HG03097 (cell line): ENCODE data around the gene DAPK1.
"Not testable (repeated sequence)": the region's sequence is repeated elsewhere in the genome, so short reads cannot be mapped to it uniquely, and the experiment has no call there.

Experiments used
- ATAC-seq: cut with Tn5 transposase; IDR thresholded peaks from one replicate; pipeline ENCODE4 v1.9.1; 2021; ENCODE audit not compliant: unreplicated experiment, low FRiP score

Gene DAPK1

GRCh38 chr9:87722393-87723088 lies 224.9 kb downstream of the DAPK1 start:
- ATAC-seq = no peak

- no peak for ATAC-seq
Observed at GRCh38 chr9:87725356-87725899, 227.8 kb downstream of the DAPK1 start.

GRCh38 chr9:87725900-87726709 lies 228.4 kb downstream of the DAPK1 start, which contains the start of gene CTSL:
CTSL (plus strand) TSS chr9:87726119; CDS start chr9:87727604, 1,485 bp downstream.
- ATAC-seq = no peak

GRCh38 chr9:87729246-87729645 lies 231.6 kb downstream of the DAPK1 start:
- ATAC-seq = no peak

- no peak for ATAC-seq
Observed at GRCh38 chr9:87731321-87731720, 233.7 kb downstream of the DAPK1 start.

- no peak for ATAC-seq
Observed at GRCh38 chr9:87732344-87732743, 234.7 kb downstream of the DAPK1 start.

- ATAC-seq = no peak
Observed at GRCh38 chr9:87732756-87733155, 235.1 kb downstream of the DAPK1 start.

GRCh38 chr9:87733273-87734052 lies 235.8 kb downstream of the DAPK1 start:
- ATAC-seq = no peak

- ATAC-seq = no peak
Observed at GRCh38 chr9:87734106-87734505, 236.4 kb downstream of the DAPK1 start.

- ATAC-seq = no peak
Observed at GRCh38 chr9:87739546-87739945, 241.9 kb downstream of the DAPK1 start.

- no peak for ATAC-seq
Observed at GRCh38 chr9:87740209-87740608, 242.5 kb downstream of the DAPK1 start.

- ATAC-seq = no peak
Observed at GRCh38 chr9:87741326-87741725, 243.7 kb downstream of the DAPK1 start.

GRCh38 chr9:87741891-87742290 lies 244.2 kb downstream of the DAPK1 start:
- ATAC-seq = no peak

GRCh38 chr9:87742813-87743428 lies 245.3 kb downstream of the DAPK1 start:
- no peak for ATAC-seq

- ATAC-seq = not testable (repeated sequence)
Observed at GRCh38 chr9:87744247-87744646, 246.6 kb downstream of the DAPK1 start.

- no peak for ATAC-seq
Observed at GRCh38 chr9:87746186-87746585, 248.5 kb downstream of the DAPK1 start.

- no peak for ATAC-seq
Observed at GRCh38 chr9:87748881-87749280, 251.2 kb downstream of the DAPK1 start.

- no peak for ATAC-seq
Observed at GRCh38 chr9:87749335-87750035, 251.8 kb downstream of the DAPK1 start.

- no peak for ATAC-seq
Observed at GRCh38 chr9:87750726-87751125, 253.1 kb downstream of the DAPK1 start.

GRCh38 chr9:87751423-87751822 lies 253.8 kb downstream of the DAPK1 start:
- ATAC-seq = no peak
